Measurements from ENCODE around the gene SLC7A1.

- TF ChIP-seq CTCF (IDR thresholded peaks at IDR 0.05) (no peak), POLR2AphosphoS5 (IDR thresholded peaks at IDR 0.05) (peak in 1 of 3 donors; percentile 45), POLR2A (IDR thresholded peaks at IDR 0.05) (no peak), EP300 (IDR thresholded peaks at IDR 0.05) (no peak)
Measured at GRCh38 chr13:29522044-29522685, 73.3 kb downstream of the SLC7A1 start.

Data from suprapubic skin (tissue), 4 donors.